ENCODE results near the gene MAJIN. TPM values are rescaled to one million over a fixed set of nuclear protein-coding genes. Genes with fewer than 3 reads are reported as not detected.

Gene MAJIN
- total RNA-seq, 4 donors from 2014 or later, result not detected

DNA sequence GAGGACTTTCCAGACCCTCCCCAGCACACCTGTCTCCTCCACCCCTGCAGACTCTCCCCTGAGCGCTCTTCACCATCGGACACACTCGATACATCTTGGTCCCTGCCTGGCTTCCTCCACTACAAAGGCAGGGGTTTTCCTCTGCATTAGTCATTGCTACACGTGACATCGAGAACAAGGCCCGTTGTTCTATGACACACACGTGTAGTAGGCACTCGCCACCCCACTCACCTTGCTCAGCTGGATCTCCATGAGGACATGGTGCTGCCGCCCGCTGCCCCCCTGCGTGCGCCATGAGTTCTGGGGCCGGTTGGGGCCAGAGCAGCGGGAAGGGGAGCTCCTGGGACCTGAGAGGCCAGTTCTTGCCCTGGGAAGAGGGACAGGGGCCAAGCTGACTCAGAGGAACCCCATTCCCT, 71.6 kb downstream of the MAJIN start:
- Histone ChIP-seq H3K27me3 (no peaks in the 10 kb centered on the region), H3K27ac (no peak overlapping the region), H3K9me3 (no peaks in the 10 kb centered on the region), H3K4me1 (no peaks in the 10 kb centered on the region), H3K36me3 (peaks cover 7 to 71% of the 10 kb centered on the region in 2 donors), H3K4me3 (no peak overlapping the region)
- intact Hi-C loops (cut with DNase I; ENCODE audit: low total_unique reads), result no loop called here
- in situ Hi-C loops (cut with MboI; ENCODE audit: low sequenced_read_pairs in 4 of 4), result no loop called here
- ATAC-seq, result no peak
- DNase-seq, result no peak
- TF ChIP-seq, protein P1, sequence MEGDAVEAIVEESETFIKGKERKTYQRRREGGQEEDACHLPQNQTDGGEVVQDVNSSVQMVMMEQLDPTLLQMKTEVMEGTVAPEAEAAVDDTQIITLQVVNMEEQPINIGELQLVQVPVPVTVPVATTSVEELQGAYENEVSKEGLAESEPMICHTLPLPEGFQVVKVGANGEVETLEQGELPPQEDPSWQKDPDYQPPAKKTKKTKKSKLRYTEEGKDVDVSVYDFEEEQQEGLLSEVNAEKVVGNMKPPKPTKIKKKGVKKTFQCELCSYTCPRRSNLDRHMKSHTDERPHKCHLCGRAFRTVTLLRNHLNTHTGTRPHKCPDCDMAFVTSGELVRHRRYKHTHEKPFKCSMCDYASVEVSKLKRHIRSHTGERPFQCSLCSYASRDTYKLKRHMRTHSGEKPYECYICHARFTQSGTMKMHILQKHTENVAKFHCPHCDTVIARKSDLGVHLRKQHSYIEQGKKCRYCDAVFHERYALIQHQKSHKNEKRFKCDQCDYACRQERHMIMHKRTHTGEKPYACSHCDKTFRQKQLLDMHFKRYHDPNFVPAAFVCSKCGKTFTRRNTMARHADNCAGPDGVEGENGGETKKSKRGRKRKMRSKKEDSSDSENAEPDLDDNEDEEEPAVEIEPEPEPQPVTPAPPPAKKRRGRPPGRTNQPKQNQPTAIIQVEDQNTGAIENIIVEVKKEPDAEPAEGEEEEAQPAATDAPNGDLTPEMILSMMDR (IDR thresholded peaks at IDR 0.05 in 4 of 5, conservative IDR thresholded peaks at IDR 0.05 in 1 of 5), result no peak
- no peak for TF ChIP-seq POLR2A (IDR thresholded peaks at IDR 0.05)

DNA sequence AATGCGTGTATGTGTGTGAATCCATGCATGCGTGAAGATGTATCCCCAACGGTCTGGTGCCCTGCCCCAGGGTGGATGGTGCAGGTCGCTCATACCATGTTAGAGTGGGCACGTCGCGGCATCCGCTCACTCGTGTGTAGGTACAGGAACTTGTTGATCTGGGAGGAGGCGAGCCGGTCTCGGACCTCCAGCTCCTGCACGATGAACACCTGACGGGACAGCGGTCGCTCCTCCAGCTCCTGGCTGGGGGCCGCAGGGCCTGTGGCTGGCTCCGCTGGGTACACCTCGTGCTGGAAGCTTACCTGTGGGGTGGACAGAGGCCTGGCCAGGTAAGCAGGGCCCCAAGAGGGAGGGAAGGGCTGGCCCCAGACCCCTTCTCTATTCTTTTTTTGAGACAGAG, 73.4 kb downstream of the MAJIN start:
- intact Hi-C loops (cut with DNase I; ENCODE audit: low total_unique reads) (no loop called here), in situ Hi-C loops (cut with MboI; ENCODE audit: low sequenced_read_pairs in 4 of 4) (no loop called here)
- TF ChIP-seq, protein P1 (IDR thresholded peaks at IDR 0.05 in 4 of 5, conservative IDR thresholded peaks at IDR 0.05 in 1 of 5), result no peak
- TF ChIP-seq POLR2A (IDR thresholded peaks at IDR 0.05), result no peak
- H3K27ac ChIP-seq, result no peak overlapping the region
- no peak overlapping the region for H3K4me3 ChIP-seq
- no peak for DNase-seq
- peaks cover 0 to 4% of the 10 kb centered on the region in 2 donors for H3K4me1 ChIP-seq
- H3K9me3 ChIP-seq, result no peaks in the 10 kb centered on the region
- H3K36me3 ChIP-seq, result peaks cover 7 to 63% of the 10 kb centered on the region in 2 donors
- no peak for ATAC-seq
- no peaks in the 10 kb centered on the region for H3K27me3 ChIP-seq

DNA sequence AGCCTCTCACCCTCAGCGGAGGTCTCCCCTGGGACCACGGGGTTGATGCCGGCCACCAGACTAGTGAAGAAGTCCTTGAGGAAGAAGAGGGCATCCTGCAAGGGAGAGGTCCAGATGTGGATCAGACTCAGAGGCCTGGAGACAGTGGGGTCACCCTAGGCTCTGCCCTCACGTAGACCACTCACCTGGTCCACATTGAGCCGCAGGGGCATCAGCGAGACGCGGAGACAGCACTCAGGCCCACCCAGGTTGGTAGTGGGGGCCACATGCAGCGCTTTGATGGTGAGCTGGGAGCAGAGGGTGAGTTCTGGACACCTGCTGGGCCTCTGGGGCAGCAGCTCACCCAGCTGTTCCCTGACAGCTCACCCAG, 73.8 kb downstream of the MAJIN start:
- H3K27ac ChIP-seq, result no peak overlapping the region
- no peak for DNase-seq
- in situ Hi-C loops (cut with MboI; ENCODE audit: low sequenced_read_pairs in 4 of 4), result no loop called here

DNA sequence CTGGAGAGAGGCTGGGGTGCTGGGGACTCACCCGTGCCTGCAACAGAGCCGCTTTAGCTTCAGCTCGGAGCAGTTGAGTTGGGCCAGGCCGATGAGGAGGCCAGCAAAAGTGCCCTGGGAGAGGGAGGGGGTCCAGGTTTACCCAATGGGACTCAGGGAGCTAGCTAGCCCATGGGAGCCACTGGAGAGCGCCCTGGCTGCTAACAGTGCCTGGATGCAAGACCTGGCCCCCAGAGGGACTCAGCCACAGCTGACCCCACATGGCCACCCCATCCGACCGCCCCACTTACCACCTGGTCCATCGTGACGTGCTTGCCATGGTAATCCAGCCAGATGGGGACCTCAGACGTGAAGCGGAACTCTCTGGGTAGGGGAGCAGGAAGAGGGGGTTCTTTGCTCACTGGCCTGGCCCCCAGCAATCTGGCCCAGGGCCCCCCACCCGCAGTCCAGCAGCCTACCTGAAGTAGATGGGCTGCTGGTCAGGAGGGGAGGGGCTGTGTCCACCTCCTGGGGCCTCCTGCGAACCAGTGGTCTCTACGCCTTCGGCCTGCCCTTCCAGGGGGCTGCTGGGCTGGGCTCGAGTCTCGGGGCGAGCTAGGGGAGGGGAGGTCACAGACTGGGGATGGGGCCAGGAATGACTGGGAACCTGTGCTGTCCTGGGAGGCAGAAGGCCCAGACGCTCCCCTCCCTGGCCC, 74.4 kb downstream of the MAJIN start:
- no peaks in the 10 kb centered on the region for H3K9me3 ChIP-seq
- intact Hi-C loops (cut with DNase I; ENCODE audit: low total_unique reads), result no loop called here
- H3K36me3 ChIP-seq, result peaks cover 5 to 53% of the 10 kb centered on the region in 2 donors
- DNase-seq (no peak), ATAC-seq (no peak)
- H3K4me1 ChIP-seq, result peaks cover 0 to 4% of the 10 kb centered on the region in 2 donors
- no peak for TF ChIP-seq POLR2A (IDR thresholded peaks at IDR 0.05)
- TF ChIP-seq, protein P1 (IDR thresholded peaks at IDR 0.05 in 4 of 5, conservative IDR thresholded peaks at IDR 0.05 in 1 of 5), result no peak
- no peaks in the 10 kb centered on the region for H3K27me3 ChIP-seq
- H3K27ac ChIP-seq, result no peak overlapping the region
- H3K4me3 ChIP-seq, result no peak overlapping the region
- in situ Hi-C loops (cut with MboI; ENCODE audit: low sequenced_read_pairs in 4 of 4), result no loop called here

More for the DNA sequence above, 73.8 kb downstream of the MAJIN start:
- Histone ChIP-seq H3K36me3 (peaks cover 7 to 58% of the 10 kb centered on the region in 2 donors), H3K9me3 (no peaks in the 10 kb centered on the region), H3K27me3 (no peaks in the 10 kb centered on the region), H3K4me3 (no peak overlapping the region), H3K4me1 (peaks cover 0 to 4% of the 10 kb centered on the region in 2 donors)
- TF ChIP-seq, protein P1 (IDR thresholded peaks at IDR 0.05 in 4 of 5, conservative IDR thresholded peaks at IDR 0.05 in 1 of 5), result no peak
- TF ChIP-seq POLR2A (IDR thresholded peaks at IDR 0.05), result no peak
- no peak for ATAC-seq
- intact Hi-C loops (cut with DNase I; ENCODE audit: low total_unique reads), result no loop called here
